Fibroblast of lung (primary cell): ENCODE data around the gene VENTX. TPM values are rescaled to one million over a fixed set of nuclear protein-coding genes. Genes with fewer than 3 reads are reported as not detected.

Experiments
- DNase-seq, 2 donors: peaks; one replicate each; pipeline versions ENCODE4 v3.0.0 to v3.0.0-alpha.2; 2010; ENCODE audit warnings: low read depth in 2 of 2
- H2AFZ ChIP-seq: 2 replicates; pipeline ENCODE4 v1.5.1; 2012; ENCODE audit warnings: low read length, control low read depth, inconsistent platforms
- H3K27ac ChIP-seq: 2 replicates; pipeline ENCODE4 v1.5.1; 2011; ENCODE audit warnings: low read length, control low read depth; ENCODE audit not compliant: insufficient read depth
- H3K27me3 ChIP-seq: 2 replicates; pipeline ENCODE4 v1.5.1; 2011; ENCODE audit warnings: mild to moderate bottlenecking, low read length; ENCODE audit not compliant: control insufficient read depth, insufficient read depth
- H3K36me3 ChIP-seq: 2 replicates; pipeline ENCODE4 v1.5.1; 2011; ENCODE audit warnings: low read length; ENCODE audit not compliant: control insufficient read depth, insufficient read depth
- H3K4me1 ChIP-seq: 2 replicates; pipeline ENCODE4 v1.5.1; 2011; ENCODE audit warnings: low read length; ENCODE audit not compliant: control insufficient read depth, insufficient read depth; ENCODE audit errors: extremely low read depth
- H3K4me2 ChIP-seq: 2 replicates; pipeline ENCODE4 v1.5.1; 2011; ENCODE audit warnings: low read length, control low read depth; ENCODE audit not compliant: insufficient read depth; ENCODE audit errors: extremely low read depth
- H3K4me3 ChIP-seq, 4 experiments: fragments of 200-600 bp in 1 of 4; sonication (generic) in 1 of 4; replicated peaks in 1 of 4; 2 replicates each; pipeline ENCODE4 v1.5.1; 2011 to 2016; ENCODE audit warnings: low read length in 4 of 4, low read depth in 3 of 4, mild to moderate bottlenecking in 3 of 4, control low read depth in 2 of 4, inconsistent platforms in 1 of 4, mixed read lengths in 1 of 4; ENCODE audit not compliant: insufficient read depth in 1 of 4; ENCODE audit errors: control extremely low read depth in 1 of 4
- H3K79me2 ChIP-seq: 2 replicates; pipeline ENCODE4 v1.5.1; 2012; ENCODE audit warnings: mild to moderate bottlenecking, low read length, inconsistent platforms; ENCODE audit not compliant: control insufficient read depth, insufficient read depth
- H3K9ac ChIP-seq: 2 replicates; pipeline ENCODE4 v1.5.1; 2011; ENCODE audit warnings: mild to moderate bottlenecking, low read length, control low read depth; ENCODE audit not compliant: insufficient read depth
- H3K9me3 ChIP-seq: 2 replicates; pipeline ENCODE4 v1.5.1; 2012; ENCODE audit warnings: low read depth, low read length; ENCODE audit not compliant: control insufficient read depth, insufficient read depth
- H4K20me1 ChIP-seq: 2 replicates; pipeline ENCODE4 v1.5.1; 2011; ENCODE audit warnings: low read length; ENCODE audit not compliant: control insufficient read depth, insufficient read depth; ENCODE audit errors: extremely low read depth
- CTCF ChIP-seq, 2 donors: IDR thresholded peaks in 1 of 2; conservative IDR thresholded peaks in 1 of 2; 1 replicate in 1 of 2; 2 replicates in 1 of 2; pipeline ENCODE4 v1.5.1; 2011 to 2012; ENCODE audit warnings: low read length in 2 of 2, control low read depth in 1 of 2, inconsistent platforms in 1 of 2, low read depth in 1 of 2, mild to moderate bottlenecking in 1 of 2
- EZH2 ChIP-seq: IDR thresholded peaks from 2 replicates; pipeline ENCODE4 v1.5.1; 2012; ENCODE audit warnings: low read length, control low read depth, mild to moderate bottlenecking; ENCODE audit errors: missing control alignments
- polyA plus RNA-seq, 2 donors: library from polyadenylated mRNA; depleted of rRNA in 1 of 2; stranded (reverse) in 1 of 2; unstranded in 1 of 2; fragments of >200 nt; gene quantifications; 2 replicates each; pipeline ENCODE4 v1.2.1, GENCODE V29; 2011 to 2012; ENCODE audit warnings: missing spikeins in 1 of 2
- total RNA-seq: library from RNA; depleted of rRNA; stranded (reverse); fragments of >200 nt; gene quantifications from 2 replicates; pipeline ENCODE4 v1.2.1, GENCODE V29; 2014

VENTX gene
- total and polyA plus RNA-seq, 2 donors (not counting 1 experiment from before 2014, with no cell fraction given), result not detected

DNA sequence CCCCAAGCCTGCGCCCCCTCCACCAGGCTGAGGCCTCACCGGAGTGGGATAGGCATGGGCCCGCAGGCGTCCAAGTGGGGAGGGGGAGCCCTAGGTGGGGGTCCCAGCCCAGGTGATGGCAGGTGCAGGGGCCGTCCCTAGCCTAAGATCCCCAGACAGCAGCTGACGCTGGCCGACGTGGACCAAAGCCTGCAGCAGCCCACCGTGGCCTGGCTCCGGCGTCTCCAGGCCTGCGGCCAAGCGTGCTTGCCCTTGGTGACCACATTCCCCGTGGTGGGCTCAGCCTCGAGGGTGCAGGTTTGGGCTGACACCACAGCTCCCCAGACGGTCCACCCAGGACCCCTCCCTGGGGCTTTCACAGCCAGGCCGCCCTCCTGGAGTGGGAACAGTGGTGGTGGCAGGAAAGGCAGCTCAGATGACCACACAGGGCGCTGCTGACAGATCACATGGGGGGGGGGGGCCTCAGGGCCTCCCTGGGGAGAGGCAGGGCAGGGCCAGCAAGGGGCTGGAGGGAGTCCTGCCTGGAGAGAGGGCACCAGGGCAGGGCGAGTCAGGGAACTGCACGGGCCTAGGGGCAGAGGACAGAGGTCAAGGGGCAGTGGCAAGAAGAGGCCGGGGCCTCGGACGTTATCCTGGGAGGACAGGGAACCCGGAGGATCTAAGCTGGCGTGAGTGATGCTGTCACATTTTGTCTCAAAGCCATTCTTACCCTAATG is 39.8 kb downstream of the VENTX start:
- Histone ChIP-seq H3K27me3 (no peaks in the 10 kb centered on the region), H3K4me3 (no peak overlapping the region), H2AFZ (no peak overlapping the region), H3K79me2 (no peaks in the 10 kb centered on the region), H3K27ac (no peak overlapping the region), H4K20me1 (no peaks in the 10 kb centered on the region), H3K36me3 (peaks cover 8% of the 10 kb centered on the region), H3K4me1 (peaks cover 6% of the 10 kb centered on the region), H3K4me2 (no peak overlapping the region), H3K9ac (no peak overlapping the region), H3K9me3 (no peaks in the 10 kb centered on the region)
- no peak for DNase-seq
- no peak for TF ChIP-seq EZH2
- no peak for TF ChIP-seq CTCF (conservative IDR thresholded peaks at IDR 0.05 in 1 of 2, IDR thresholded peaks at IDR 0.05 in 1 of 2; ENCODE audit: low read depth in 1 of 2, low read length in 2 of 2)

DNA sequence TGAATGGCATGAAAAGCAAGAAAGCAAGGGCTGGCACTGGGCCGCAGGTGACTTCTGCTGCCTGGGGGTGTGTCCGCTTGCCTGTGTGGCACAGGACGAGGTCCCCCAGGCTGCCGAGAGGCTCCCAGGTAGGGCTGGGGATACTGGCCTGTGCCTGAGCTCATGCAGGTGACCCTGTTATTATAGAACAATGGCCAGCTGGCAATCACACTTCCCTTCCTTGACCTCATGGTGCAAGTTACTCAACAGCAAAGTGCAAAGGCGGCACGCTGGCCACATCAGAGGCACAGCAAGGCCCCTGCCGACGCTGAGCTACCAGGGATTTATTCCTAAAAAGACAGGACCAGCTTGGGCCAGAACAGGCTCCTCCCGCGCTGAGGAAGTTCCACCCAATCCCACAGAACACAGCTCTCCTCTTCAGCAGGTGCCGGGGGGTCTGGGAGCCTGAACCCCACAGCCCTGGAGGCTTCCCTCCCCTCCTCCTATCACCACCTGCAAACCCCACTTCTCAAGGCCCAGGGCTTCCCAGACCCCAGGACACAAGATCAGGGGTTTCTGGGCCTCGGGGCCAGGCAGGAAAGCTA is 40.4 kb downstream of the VENTX start:
- Histone ChIP-seq H3K9ac (no peak overlapping the region), H3K4me2 (no peak overlapping the region)
- TF ChIP-seq CTCF (conservative IDR thresholded peaks at IDR 0.05 in 1 of 2, IDR thresholded peaks at IDR 0.05 in 1 of 2; ENCODE audit: low read depth in 1 of 2, low read length in 2 of 2) (no peak), EZH2 (no peak)

DNA sequence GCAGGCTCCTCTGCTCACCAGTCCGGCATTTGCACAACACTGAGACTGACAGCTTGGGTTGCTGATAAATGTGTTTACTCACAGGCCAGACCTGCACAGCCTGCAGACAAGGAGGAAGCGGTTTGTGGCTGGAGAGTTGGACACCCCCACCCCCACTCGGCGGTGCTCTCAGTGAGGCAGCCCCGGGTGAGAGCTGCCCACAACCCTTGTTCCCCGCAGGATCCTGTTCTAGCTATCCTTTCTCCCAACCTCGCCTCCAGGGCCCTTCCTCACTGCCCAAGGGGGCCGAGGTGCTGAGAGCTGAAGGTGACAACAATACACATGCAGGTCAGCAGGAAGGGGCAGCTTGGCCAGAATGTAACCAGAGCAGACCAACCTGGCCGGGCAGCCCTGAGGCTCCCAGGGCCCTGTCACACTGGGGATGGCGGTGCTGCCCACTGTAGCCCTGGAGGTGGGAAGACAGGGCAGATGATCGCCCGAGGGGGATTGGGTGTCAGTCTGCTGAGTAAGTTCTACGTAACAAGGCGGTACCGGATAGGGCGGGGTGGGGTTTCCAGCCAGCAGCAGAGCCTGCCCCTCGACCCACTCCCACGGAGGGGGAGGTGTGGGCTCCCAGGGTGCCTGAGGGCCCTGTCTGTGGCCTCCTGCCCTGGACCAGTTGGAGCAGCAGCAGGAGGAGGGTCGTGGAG is 41.1 kb downstream of the VENTX start:
- H3K27me3 ChIP-seq, result no peaks in the 10 kb centered on the region
- no peak overlapping the region for H3K4me2 ChIP-seq
- H2AFZ ChIP-seq, result no peak overlapping the region
- TF ChIP-seq CTCF (conservative IDR thresholded peaks at IDR 0.05 in 1 of 2, IDR thresholded peaks at IDR 0.05 in 1 of 2; ENCODE audit: low read depth in 1 of 2, low read length in 2 of 2), result no peak
- H3K4me1 ChIP-seq, result peaks cover 6% of the 10 kb centered on the region
- DNase-seq, result peak; percentile 44 to 81
- no peaks in the 10 kb centered on the region for H4K20me1 ChIP-seq
- no peaks in the 10 kb centered on the region for H3K79me2 ChIP-seq
- H3K4me3 ChIP-seq, result no peak overlapping the region
- no peak overlapping the region for H3K27ac ChIP-seq
- no peaks in the 10 kb centered on the region for H3K9me3 ChIP-seq
- H3K36me3 ChIP-seq, result peaks cover 18% of the 10 kb centered on the region
- no peak overlapping the region for H3K9ac ChIP-seq

More for the DNA sequence above, 40.4 kb downstream of the VENTX start:
- Histone ChIP-seq H3K4me3 (no peak overlapping the region), H3K9me3 (no peaks in the 10 kb centered on the region), H3K4me1 (peaks cover 6% of the 10 kb centered on the region), H3K27me3 (no peaks in the 10 kb centered on the region), H4K20me1 (no peaks in the 10 kb centered on the region), H3K36me3 (peaks cover 14% of the 10 kb centered on the region), H3K79me2 (no peaks in the 10 kb centered on the region), H3K27ac (no peak overlapping the region), H2AFZ (no peak overlapping the region)
- no peak for DNase-seq
